H1 (cell line): Measurements from ENCODE around the gene DMBX1. TPM values are rescaled to one million over a fixed set of nuclear protein-coding genes. Genes with fewer than 3 reads are reported as not detected.

ENCODE experiments used
- CTCF ChIA-PET: fragments of 300-600 bp; sonication (Branson Sonifier 250); formaldehyde crosslinking; loops from one replicate; lab custom pipeline; 2021; ENCODE audit not compliant: partially characterized antibody; lab: Charles Lee
- POLR2A ChIA-PET: fragments of 300-600 bp; sonication (Branson Sonifier 250); formaldehyde crosslinking; loops from one replicate; lab custom pipeline; 2021; ENCODE audit warnings: inconsistent platforms; ENCODE audit not compliant: partially characterized antibody; lab: Charles Lee
- DNase-seq, 2 experiments: peaks; one replicate each; pipeline versions ENCODE4 v3.0.0 to v3.0.0-alpha.2; 2010 to 2022; ENCODE audit warnings: low spot score in 2 of 2, low read depth in 1 of 2, mixed read lengths in 1 of 2
- FAIRE-seq: peaks from 2 replicates; lab custom pipeline; 2011; peaks lifted over from hg19 to GRCh38; lab: Jason Lieb, UNC
- H2AFZ ChIP-seq: 2 replicates; pipeline ENCODE4 v1.8.1; 2012; ENCODE audit warnings: low read length, inconsistent platforms
- H2AK5ac ChIP-seq: 2 replicates; pipeline ENCODE4 v1.6.1; 2013; ENCODE audit warnings: low read depth, low read length
- H2BK120ac ChIP-seq: replicated peaks from 2 replicates; pipeline ENCODE3; 2013; ENCODE audit warnings: low read depth, low read length, inconsistent platforms
- H2BK12ac ChIP-seq: 2 replicates; pipeline ENCODE4 v1.6.1; 2013; ENCODE audit warnings: low read depth, low read length
- H2BK15ac ChIP-seq: 2 replicates; pipeline ENCODE4 v1.6.1; 2013; ENCODE audit warnings: low read length
- H2BK20ac ChIP-seq: 2 replicates; pipeline ENCODE4 v1.6.1; 2013; ENCODE audit warnings: low read length
- H2BK5ac ChIP-seq: 2 replicates; pipeline ENCODE4 v1.6.1; 2013; ENCODE audit warnings: low read depth, low read length
- H3K14ac ChIP-seq: 2 replicates; pipeline ENCODE4 v1.6.1; 2013; ENCODE audit warnings: inconsistent platforms; ENCODE audit not compliant: insufficient read length
- H3K18ac ChIP-seq: 2 replicates; pipeline ENCODE4 v1.6.1; 2013; ENCODE audit warnings: low read length; ENCODE audit errors: extremely low read depth
- H3K23ac ChIP-seq: 2 replicates; pipeline ENCODE4 v1.6.1; 2013; ENCODE audit warnings: inconsistent platforms; ENCODE audit not compliant: insufficient read length
- H3K23me2 ChIP-seq: 2 replicates; pipeline ENCODE4 v1.6.1; 2013; ENCODE audit warnings: low read depth, low read length
- H3K27ac ChIP-seq: 2 replicates; pipeline ENCODE4 v1.6.1; 2011; ENCODE audit warnings: low read depth, low read length, inconsistent platforms
- H3K27me3 ChIP-seq, 4 experiments: replicated peaks in 1 of 4; 1 replicate in 1 of 4; 2 replicates in 3 of 4; pipeline versions ENCODE4 v1.6.1 to v1.8.1; 2011 to 2013; ENCODE audit warnings: low read length in 3 of 4, mild to moderate bottlenecking in 3 of 4, inconsistent platforms in 2 of 4, mixed read lengths in 2 of 4, moderate library complexity in 1 of 4; ENCODE audit not compliant: control insufficient read depth in 3 of 4, insufficient read depth in 3 of 4; ENCODE audit errors: extremely low read depth in 1 of 4
- H3K36me3 ChIP-seq, 4 experiments: 2 replicates each; pipeline versions ENCODE4 v1.6.1 to v1.8.1; 2011 to 2013; ENCODE audit warnings: mild to moderate bottlenecking in 4 of 4, low read length in 3 of 4, moderate library complexity in 2 of 4, control low read depth in 1 of 4, inconsistent platforms in 1 of 4; ENCODE audit not compliant: insufficient read depth in 4 of 4, control insufficient read depth in 2 of 4
- H3K4ac ChIP-seq: replicated peaks from 2 replicates; pipeline ENCODE3; 2013; ENCODE audit warnings: low read length, low read depth, mixed read lengths, inconsistent platforms; ENCODE audit not compliant: insufficient read length
- H3K4me1 ChIP-seq, 4 experiments: replicated peaks in 1 of 4; 1 replicate in 1 of 4; 2 replicates in 3 of 4; pipeline versions ENCODE4 v1.6.1 to v1.8.1; 2011 to 2013; ENCODE audit warnings: low read length in 3 of 4, inconsistent platforms in 2 of 4, mixed read lengths in 1 of 4; ENCODE audit not compliant: insufficient read depth in 4 of 4, control insufficient read depth in 3 of 4
- H3K4me2 ChIP-seq, 2 experiments: 2 replicates each; pipeline versions ENCODE4 v1.6.1 to v1.8.1; 2011 to 2013; ENCODE audit warnings: low read depth in 2 of 2, low read length in 2 of 2, control low read depth in 1 of 2, inconsistent platforms in 1 of 2, mild to moderate bottlenecking in 1 of 2; ENCODE audit not compliant: insufficient read depth in 1 of 2
- H3K4me3 ChIP-seq, 4 experiments: fragments of 200-600, 300-600 bp in 1 of 4; sonication (generic), shearing (Covaris generic), sonication (Bioruptor Twin) in 1 of 4; 2 replicates each; pipeline versions ENCODE4 v1.5.1 to v1.8.1; 2011 to 2016; ENCODE audit warnings: low read length in 4 of 4, low read depth in 3 of 4, control low read depth in 2 of 4, inconsistent platforms in 2 of 4, mild to moderate bottlenecking in 2 of 4, mixed read lengths in 1 of 4, moderate library complexity in 1 of 4; ENCODE audit not compliant: insufficient read depth in 2 of 4; ENCODE audit errors: extremely low read depth in 1 of 4
- H3K56ac ChIP-seq: replicated peaks from 2 replicates; pipeline ENCODE3; 2013; ENCODE audit warnings: low read depth, mild to moderate bottlenecking, mixed read lengths, low read length, inconsistent platforms; ENCODE audit not compliant: insufficient read length
- H3K79me1 ChIP-seq: 2 replicates; pipeline ENCODE4 v1.6.1; 2013; ENCODE audit warnings: low read depth, low read length, control low read depth
- H3K79me2 ChIP-seq, 2 experiments: 2 replicates each; pipeline versions ENCODE4 v1.6.1 to v1.8.1; 2012 to 2013; ENCODE audit warnings: low read length in 2 of 2, mild to moderate bottlenecking in 2 of 2, inconsistent platforms in 1 of 2; ENCODE audit not compliant: insufficient read depth in 2 of 2, control insufficient read depth in 1 of 2
- H3K9ac ChIP-seq, 4 experiments: replicated peaks in 1 of 4; 1 replicate in 1 of 4; 2 replicates in 3 of 4; pipeline versions ENCODE4 v1.6.1 to v1.8.1; 2011 to 2013; ENCODE audit warnings: low read depth in 3 of 4, low read length in 3 of 4, control low read depth in 2 of 4, mild to moderate bottlenecking in 2 of 4, moderate library complexity in 2 of 4, inconsistent platforms in 1 of 4; ENCODE audit errors: extremely low read depth in 1 of 4
- H3K9me3 ChIP-seq, 2 experiments: 2 replicates each; pipeline versions ENCODE4 v1.6.1 to v1.8.1; 2012 to 2013; ENCODE audit warnings: mild to moderate bottlenecking in 2 of 2, moderate library complexity in 2 of 2, control low read depth in 1 of 2, inconsistent platforms in 1 of 2, low read depth in 1 of 2, low read length in 1 of 2, mixed read lengths in 1 of 2; ENCODE audit not compliant: insufficient read depth in 2 of 2
- H4K20me1 ChIP-seq, 2 experiments: replicated peaks in 1 of 2; 2 replicates each; pipeline versions ENCODE3 to v1.8.1; 2011 to 2013; ENCODE audit warnings: inconsistent platforms in 2 of 2, low read length in 2 of 2, mild to moderate bottlenecking in 1 of 2; ENCODE audit not compliant: insufficient read depth in 2 of 2, control insufficient read depth in 1 of 2
- H4K5ac ChIP-seq: 2 replicates; pipeline ENCODE4 v1.6.1; 2013; ENCODE audit warnings: low read length, low read depth, mixed read lengths, inconsistent platforms; ENCODE audit not compliant: insufficient read length
- H4K8ac ChIP-seq: 2 replicates; pipeline ENCODE4 v1.8.0; 2013; ENCODE audit warnings: mild to moderate bottlenecking, moderate library complexity, low read length, inconsistent platforms; ENCODE audit not compliant: insufficient read depth; ENCODE audit errors: extremely low read depth
- H4K91ac ChIP-seq: replicated peaks from 2 replicates; pipeline ENCODE3; 2013; ENCODE audit warnings: low read length, mixed read lengths, inconsistent platforms; ENCODE audit not compliant: insufficient read length
- BACH1 ChIP-seq: IDR thresholded peaks from 2 replicates; pipeline ENCODE4 v1.6.1; 2012; ENCODE audit warnings: low read length, improper control_type of control experiment
- GABPA ChIP-seq: IDR thresholded peaks from 2 replicates; pipeline ENCODE4 v1.6.1; 2011; ENCODE audit warnings: mild to moderate bottlenecking, low read length, moderate library complexity, borderline replicate concordance; ENCODE audit not compliant: insufficient read depth
- MAX ChIP-seq: IDR thresholded peaks from 2 replicates; pipeline ENCODE4 v1.6.1; 2012; ENCODE audit warnings: inconsistent platforms
- SIX5 ChIP-seq: IDR thresholded peaks from 2 replicates; pipeline ENCODE4 v1.6.1; 2011; ENCODE audit warnings: mild to moderate bottlenecking, low read depth, low read length
- SP2 ChIP-seq: IDR thresholded peaks from 2 replicates; pipeline ENCODE4 v1.6.1; 2012; ENCODE audit warnings: mild to moderate bottlenecking, low read length, inconsistent platforms
- SP4 ChIP-seq: IDR thresholded peaks from 2 replicates; pipeline ENCODE4 v1.6.1; 2012; ENCODE audit warnings: low read length, inconsistent platforms
- SRF ChIP-seq: IDR thresholded peaks from 2 replicates; pipeline ENCODE4 v1.6.1; 2011; ENCODE audit warnings: mild to moderate bottlenecking, low read depth, low read length, moderate library complexity
- TAF1 ChIP-seq: IDR thresholded peaks from 2 replicates; pipeline ENCODE4 v1.6.1; 2011; ENCODE audit warnings: mild to moderate bottlenecking, low read depth, low read length
- TEAD4 ChIP-seq: IDR thresholded peaks from 2 replicates; pipeline ENCODE4 v1.6.1; 2012; ENCODE audit warnings: low read depth, low read length, inconsistent platforms, mixed read lengths
- USF2 ChIP-seq: IDR thresholded peaks from 2 replicates; pipeline ENCODE4 v1.6.1; 2011; ENCODE audit warnings: low read length, improper control_type of control experiment
- WGBS, 2 experiments: shearing (Covaris generic) in 1 of 2; methylation state at CpG; one replicate each; pipeline versions ENCODE4 v1.1.6 to v1.1.7; 2013 to 2015; ENCODE audit warnings: low lambda C conversion rate in 2 of 2, mixed read lengths in 2 of 2, inconsistent platforms in 1 of 2, low coverage in 1 of 2, missing lambda C conversion rate in 1 of 2; ENCODE audit not compliant: insufficient replicate concordance in 2 of 2, insufficient coverage in 1 of 2, insufficient read length in 1 of 2; ENCODE audit errors: extremely low coverage in 1 of 2, missing lambda C conversion rate in 1 of 2; 5-methylcytosine and 5-hydroxymethylcytosine counted together
- polyA plus RNA-seq, 7 experiments: library from polyadenylated mRNA; depleted of rRNA in 3 of 7; stranded (reverse) in 5 of 7; unstranded in 2 of 7; fragments of >200 nt in 5 of 7; fragments of 200-250 nt in 2 of 7; gene quantifications; 1 replicate in 5 of 7; 2 replicates in 1 of 7; 4 replicates in 1 of 7; pipeline versions ENCODE4 v1.2.1 to v1.2.3, GENCODE V29; 2011 to 2013; ENCODE audit warnings: missing spikeins in 2 of 7, mixed read lengths in 2 of 7
- total RNA-seq: library from RNA; stranded (reverse); fragmentation: NEBNext Ultra II Directional; extraction: Animal tissue kit (Norgen Biotek cat#: 25700); gene quantifications from 2 replicates; pipeline ENCODE4 v1.2.1, GENCODE V29; 2021

Gene DMBX1
- total and polyA plus RNA-seq, 2 of the 8 experiments (the other 6 are each of a cell fraction or from before 2014, with no cell fraction given) = 0.23 to 0.30 TPM

GRCh38 chr1:46446646-46447498, 42.8 kb upstream of the DMBX1 start:
- peak; percentile 32 for FAIRE-seq
- TF ChIP-seq BACH1 = no peak
- TF ChIP-seq GABPA = 0 out of 2 replicates have a peak, but pooled peaks have one; percentile 56
- TF ChIP-seq SP2 = no peak
- TF ChIP-seq USF2 = no peak
- no peak for TF ChIP-seq SIX5
- TF ChIP-seq MAX = peak; percentile 23; the same call in 1 of the 2 replicates
- TF ChIP-seq TAF1 = no peak
- TF ChIP-seq SP4 = peak; percentile 64; the same call in 1 of the 2 replicates
- no peak for TF ChIP-seq SRF
- TF ChIP-seq TEAD4 = peak; percentile 96

More at GRCh38 chr1:46446646-46447498, 42.8 kb upstream of the DMBX1 start:
- Histone ChIP-seq H2BK5ac (no peak overlapping the region; the same call in 1 of the 2 replicates), H2AFZ (no peak overlapping the region), H2BK12ac (no peak overlapping the region), H3K14ac (no peak overlapping the region), H2BK15ac (peak overlapping the region; percentile 89), H3K18ac (peak overlapping the region; percentile 35; the same call in 1 of the 2 replicates), H4K20me1 (peaks cover 6 to 9% of the 10 kb centered on the region in 2 experiments), H4K5ac (no peak overlapping the region), H3K36me3 (no peaks in the 10 kb centered on the region), H3K79me1 (no peaks in the 10 kb centered on the region), H3K4me2 (peak overlapping the region; percentile 18 to 90; a peak in 2 of 4 replicates), H2AK5ac (no peak overlapping the region), H3K79me2 (no peaks in the 10 kb centered on the region), H2BK20ac (peak overlapping the region; percentile 37; the same call in 1 of the 2 replicates), H3K4ac (no peak overlapping the region), H3K4me1 (peaks cover 8 to 28% (median 15%) of the 10 kb centered on the region in 4 experiments), H2BK120ac (peak overlapping the region; percentile 58), H3K27ac (no peak overlapping the region), H3K4me3 (0 out of 8 replicates have a peak overlapping the region, but pooled peaks of 1 of the 4 experiments have one; percentile 61), H4K91ac (no peak overlapping the region), H3K23ac (no peak overlapping the region), H3K27me3 (peaks cover 44 to 57% (median 55%) of the 10 kb centered on the region in 4 experiments), H3K9me3 (no peaks in the 10 kb centered on the region), H4K8ac (no peak overlapping the region; the same call in 1 of the 2 replicates), H3K23me2 (peaks cover 12% of the 10 kb centered on the region), H3K56ac (no peak overlapping the region), H3K9ac (no peak overlapping the region)
- POLR2A ChIA-PET = interaction anchor here (0.8 to 3.9 kb wide), 11 partner anchors 13 to 86 kb away, joined by 3 to 20 read pairs (median 4); no protein-coding TSS in a partner anchor
- CTCF ChIA-PET = interaction anchor here (0.7 to 20.4 kb wide), 45 partner anchors 11 to 354 kb away, joined by 3 to 497 read pairs (median 5); partner anchors contain the start of genes KNCN and MKNK1
- peak; percentile 85 to 98 for DNase-seq
- WGBS, 2 experiments = 19% methylated on average over 15 of the region's 15 CpGs; no CpG with 5 or more reads in 1 of the 2 experiments
